A549 (cell line): ENCODE data around the gene C20orf173. TPM values are rescaled to one million over a fixed set of nuclear protein-coding genes. Genes with fewer than 3 reads are reported as not detected.

Experiments used
- ATAC-seq, 2 experiments: fragments of 200-7000 bp in 1 of 2; fragments of >200 bp in 1 of 2; cut with Nextera tagmentation in 1 of 2; cut with Tn5 transposase in 1 of 2; 3 replicates each; pipeline versions ENCODE4 v1.8.0 to v1.9.1; 2018 to 2020; ENCODE audit warnings: mild to moderate bottlenecking in 1 of 2, moderate library complexity in 1 of 2
- CTCF ChIA-PET: fragments of 300-600 bp; sonication (Branson Sonifier 250); formaldehyde crosslinking; extraction: SDS; loops from one replicate; lab custom pipeline; 2021; ENCODE audit warnings: antibody characterized with exemption, inconsistent platforms; lab: Yijun Ruan, JAX
- POLR2A ChIA-PET: fragments of 350-600 bp; formaldehyde crosslinking; extraction: SDS; loops from one replicate; lab custom pipeline; 2021; ENCODE audit warnings: antibody characterized with exemption, inconsistent platforms; lab: Yijun Ruan, JAX
- DNase-seq, 2 experiments: peaks; one replicate each; pipeline versions ENCODE4 v3.0.0 to v3.0.0-alpha.2; 2011 to 2016; ENCODE audit warnings: low read depth in 1 of 2, low spot score in 1 of 2
- FAIRE-seq: peaks from 2 replicates; lab custom pipeline; 2011; peaks lifted over from hg19 to GRCh38; lab: Jason Lieb, UNC
- H3K27ac ChIP-seq, 2 experiments: fragments of >200 bp; sonication (Bioruptor Twin); formaldehyde crosslinking; 3 replicates each; pipeline ENCODE4 v1.5.1; 2016 to 2017
- H3K4me1 ChIP-seq: fragments of >200 bp; sonication (Bioruptor Twin); formaldehyde crosslinking; 3 replicates; pipeline ENCODE4 v1.6.1; 2016
- H3K4me2 ChIP-seq: fragments of >200 bp; sonication (Bioruptor Twin); formaldehyde crosslinking; 3 replicates; pipeline ENCODE4 v1.6.1; 2016
- H3K4me3 ChIP-seq: fragments of >200 bp; sonication (Bioruptor Twin); formaldehyde crosslinking; 3 replicates; pipeline ENCODE4 v1.5.1; 2016
- H3K9me3 ChIP-seq: fragments of >200 bp; sonication (Bioruptor Twin); formaldehyde crosslinking; 3 replicates; pipeline ENCODE4 v1.6.1; 2016
- BHLHE40 ChIP-seq: IDR thresholded peaks from 2 replicates; pipeline ENCODE4 v1.6.1; 2012; ENCODE audit warnings: low read depth, low read length, inconsistent platforms
- CBX8 ChIP-seq: fragments of 200-600 bp; sonication (generic); IDR thresholded peaks from 2 replicates; pipeline ENCODE4 v1.6.1; 2016
- CEBPB ChIP-seq, 2 experiments: fragments of >200 bp in 1 of 2; sonication (Bioruptor Twin) in 1 of 2; formaldehyde crosslinking in 1 of 2; IDR thresholded peaks; 2 replicates each; pipeline ENCODE4 v1.6.1; 2012 to 2016
- CHD2 ChIP-seq: fragments of 150-350 bp; IDR thresholded peaks from 2 replicates; pipeline ENCODE4 v1.6.1; 2014; ENCODE audit warnings: low read length; ENCODE audit not compliant: partially characterized antibody
- EHF ChIP-seq: fragments of 250-450 bp; sonication (Bioruptor Pico); IDR thresholded peaks from 2 replicates; pipeline ENCODE4 v1.5.0; 2020; ENCODE audit warnings: mild to moderate bottlenecking
- FOSB ChIP-seq: fragments of 250-450 bp; sonication (Bioruptor Pico); IDR thresholded peaks from 2 replicates; pipeline ENCODE4 v1.5.0; 2020; ENCODE audit warnings: mild to moderate bottlenecking, moderate library complexity
- FOSL2 ChIP-seq, 2 experiments: fragments of 450-650 bp in 1 of 2; fragments of >200 bp in 1 of 2; sonication (Bioruptor Twin) in 1 of 2; formaldehyde crosslinking; IDR thresholded peaks; 2 replicates each; pipeline versions ENCODE4 v1.5.0 to v1.6.1; 2016 to 2020; ENCODE audit warnings: mild to moderate bottlenecking in 1 of 2, moderate library complexity in 1 of 2
- HOXA7 ChIP-seq: fragments of 250-450 bp; sonication (Bioruptor Pico); IDR thresholded peaks from 2 replicates; pipeline ENCODE4 v1.5.0; 2020; ENCODE audit warnings: mild to moderate bottlenecking, moderate library complexity
- HOXB5 ChIP-seq: fragments of 250-450 bp; sonication (Bioruptor Pico); IDR thresholded peaks from 2 replicates; pipeline ENCODE4 v1.5.0; 2020; ENCODE audit warnings: mild to moderate bottlenecking, moderate library complexity
- KDM1A ChIP-seq: fragments of 200-600 bp; sonication (generic); IDR thresholded peaks from 2 replicates; pipeline ENCODE4 v1.6.1; 2016; ENCODE audit warnings: low read depth, mild to moderate bottlenecking
- KDM5A ChIP-seq: fragments of 200-600 bp; sonication (generic); IDR thresholded peaks from 2 replicates; pipeline ENCODE4 v1.6.1; 2016; ENCODE audit warnings: antibody characterized with exemption, mild to moderate bottlenecking
- MAZ ChIP-seq: fragments of 150-350 bp; IDR thresholded peaks from 2 replicates; pipeline ENCODE4 v1.6.1; 2014; ENCODE audit warnings: antibody characterized with exemption, low read depth, low read length, borderline replicate concordance
- NFE2L2 ChIP-seq: fragments of 150-350 bp; conservative IDR thresholded peaks from 2 replicates; pipeline ENCODE4 v1.6.1; 2014; ENCODE audit warnings: low read length
- NR3C1 ChIP-seq: fragments of >200 bp; sonication (Bioruptor Twin); formaldehyde crosslinking; IDR thresholded peaks from 3 replicates; pipeline ENCODE4 v1.6.1; 2017
- PHF8 ChIP-seq: fragments of 200-600 bp; sonication (generic); IDR thresholded peaks from 2 replicates; pipeline ENCODE4 v1.6.1; 2016; ENCODE audit warnings: low read depth, mild to moderate bottlenecking, antibody characterized with exemption, moderate library complexity, borderline replicate concordance
- RAD21 ChIP-seq, 2 experiments: fragments of >200 bp in 1 of 2; sonication (Bioruptor Twin) in 1 of 2; formaldehyde crosslinking in 1 of 2; IDR thresholded peaks in 1 of 2; conservative IDR thresholded peaks in 1 of 2; 2 replicates in 1 of 2; 3 replicates in 1 of 2; pipeline ENCODE4 v1.6.1; 2012 to 2018; ENCODE audit warnings: inconsistent platforms in 1 of 2
- RCOR1 ChIP-seq: fragments of 150-350 bp; IDR thresholded peaks from 2 replicates; pipeline ENCODE4 v1.6.1; 2014; ENCODE audit warnings: antibody characterized with exemption, low read length, low read depth
- SMC3 ChIP-seq: fragments of >200 bp; sonication (Bioruptor Twin); formaldehyde crosslinking; IDR thresholded peaks from 3 replicates; pipeline ENCODE4 v1.6.1; 2018; ENCODE audit warnings: inconsistent platforms
- SREBF2 ChIP-seq: fragments of 450-650 bp; IDR thresholded peaks from 2 replicates; pipeline ENCODE4 v1.6.1; 2014; ENCODE audit warnings: mild to moderate bottlenecking, moderate library complexity
- TP53 ChIP-seq: fragments of 250-450 bp; sonication (Bioruptor Pico); IDR thresholded peaks from 2 replicates; pipeline ENCODE4 v1.5.0; 2021; ENCODE audit warnings: mild to moderate bottlenecking, moderate library complexity
- ZC3H11A ChIP-seq: fragments of 450-650 bp; IDR thresholded peaks from 2 replicates; pipeline ENCODE4 v1.6.1; 2014; ENCODE audit warnings: antibody characterized with exemption, mild to moderate bottlenecking
- ZSCAN20 ChIP-seq: fragments of 250-450 bp; sonication (Bioruptor Pico); IDR thresholded peaks from 2 replicates; pipeline ENCODE4 v1.8.0; 2022; ENCODE audit warnings: mild to moderate bottlenecking, moderate library complexity
- WGBS: methylation state at CpG from one replicate; pipeline ENCODE4 v1.1.6; 2017; ENCODE audit errors: missing lambda C conversion rate; 5-methylcytosine and 5-hydroxymethylcytosine counted together
- polyA plus RNA-seq, 4 experiments: library from polyadenylated mRNA; depleted of rRNA in 3 of 4; stranded (reverse); fragments of >200 nt; fragmentation: RNase III in 1 of 4; extraction: RNeasy Plus Mini Kit Qiagen cat#74134 plus additional on column Dnase treatment in 1 of 4; gene quantifications; 2 replicates in 3 of 4; 3 replicates in 1 of 4; pipeline ENCODE4 v1.2.3, GENCODE V29; 2011 to 2017
- TF ChIP-seq, protein P1 (sequence below): IDR thresholded peaks from 2 replicates; pipeline ENCODE4 v1.6.1; 2012
- TF ChIP-seq, protein P2 (sequence below): fragments of >200 bp; sonication (Bioruptor Twin); formaldehyde crosslinking; IDR thresholded peaks from 2 replicates; pipeline ENCODE4 v1.6.1; 2016
- TF ChIP-seq, protein P3 (sequence below): fragments of 250-450 bp; sonication (Bioruptor Pico); IDR thresholded peaks from 2 replicates; pipeline ENCODE4 v1.5.0; 2020; ENCODE audit warnings: low read depth, mild to moderate bottlenecking, moderate library complexity
- TF ChIP-seq, protein P4 (sequence below): fragments of 450-650 bp; IDR thresholded peaks from 2 replicates; pipeline ENCODE4 v1.6.1; 2014; ENCODE audit warnings: antibody characterized with exemption
- TF ChIP-seq, protein P5 (sequence below): fragments of >200 bp; sonication (Bioruptor Twin); formaldehyde crosslinking; IDR thresholded peaks from 3 replicates; pipeline ENCODE4 v1.5.1; 2016

C20orf173 gene
- polyA plus RNA-seq, 2 of the 4 experiments (the other 2 are of a cell fraction) = not detected

DNA sequence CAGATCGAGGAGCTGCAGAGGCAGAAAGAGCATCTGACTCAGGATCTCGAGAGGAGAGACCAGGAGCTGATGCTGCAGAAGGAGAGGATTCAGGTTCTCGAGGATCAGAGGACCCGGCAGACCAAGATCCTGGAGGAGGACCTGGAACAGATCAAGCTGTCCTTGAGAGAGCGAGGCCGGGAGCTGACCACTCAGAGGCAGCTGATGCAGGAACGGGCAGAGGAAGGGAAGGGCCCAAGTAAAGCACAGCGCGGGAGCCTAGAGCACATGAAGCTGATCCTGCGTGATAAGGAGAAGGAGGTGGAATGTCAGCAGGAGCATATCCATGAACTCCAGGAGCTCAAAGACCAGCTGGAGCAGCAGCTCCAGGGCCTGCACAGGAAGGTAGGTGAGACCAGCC, 26.2 kb downstream of the C20orf173 start:
- DNase-seq (no peak), FAIRE-seq (no peak), ATAC-seq (no peak)
- 94% methylated on average over 10 of the region's 10 CpGs for WGBS
- Histone ChIP-seq H3K4me2 (no peak overlapping the region), H3K9me3 (no peaks in the 10 kb centered on the region), H3K4me1 (no peaks in the 10 kb centered on the region), H3K4me3 (no peak overlapping the region), H3K27ac (no peak overlapping the region)
- POLR2A ChIA-PET = no interaction called here
- TF ChIP-seq RCOR1 (no peak), KDM1A (no peak), MAZ (no peak), ZSCAN20 (CRISPR knock-in tag) (no peak), HOXB5 (CRISPR knock-in tag) (no peak)
- TF ChIP-seq, protein P1, sequence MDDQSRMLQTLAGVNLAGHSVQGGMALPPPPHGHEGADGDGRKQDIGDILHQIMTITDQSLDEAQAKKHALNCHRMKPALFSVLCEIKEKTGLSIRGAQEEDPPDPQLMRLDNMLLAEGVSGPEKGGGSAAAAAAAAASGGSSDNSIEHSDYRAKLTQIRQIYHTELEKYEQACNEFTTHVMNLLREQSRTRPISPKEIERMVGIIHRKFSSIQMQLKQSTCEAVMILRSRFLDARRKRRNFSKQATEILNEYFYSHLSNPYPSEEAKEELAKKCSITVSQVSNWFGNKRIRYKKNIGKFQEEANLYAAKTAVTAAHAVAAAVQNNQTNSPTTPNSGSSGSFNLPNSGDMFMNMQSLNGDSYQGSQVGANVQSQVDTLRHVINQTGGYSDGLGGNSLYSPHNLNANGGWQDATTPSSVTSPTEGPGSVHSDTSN = no peak
- CTCF ChIA-PET = interaction anchor here (0.8 to 2.2 kb wide), 8 partner anchors 8 to 199 kb away, joined by 3 to 9 read pairs (median 4); no protein-coding TSS in a partner anchor

DNA sequence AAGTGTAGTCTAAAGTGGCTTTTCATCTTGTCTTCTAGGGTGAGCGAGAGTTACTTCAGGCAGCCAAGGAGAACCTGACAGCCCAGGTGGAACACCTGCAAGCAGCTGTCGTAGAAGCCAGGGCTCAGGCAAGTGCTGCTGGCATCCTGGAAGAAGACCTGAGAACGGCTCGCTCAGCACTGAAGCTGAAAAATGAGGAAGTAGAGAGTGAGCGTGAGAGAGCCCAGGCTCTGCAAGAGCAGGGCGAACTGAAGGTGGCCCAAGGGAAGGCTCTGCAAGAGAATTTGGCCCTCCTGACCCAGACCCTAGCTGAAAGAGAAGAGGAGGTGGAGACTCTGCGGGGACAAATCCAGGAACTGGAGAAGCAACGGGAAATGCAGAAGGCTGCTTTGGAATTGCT, 27.1 kb downstream of the C20orf173 start:
- H3K27ac ChIP-seq = no peak overlapping the region
- no peaks in the 10 kb centered on the region for H3K4me1 ChIP-seq
- ChIA-PET POLR2A (no interaction called here), CTCF (interaction anchor here (0.6 to 2.2 kb wide), 6 partner anchors 9 to 61 kb away, joined by 3 to 9 read pairs (median 4); no protein-coding TSS in a partner anchor)
- FAIRE-seq (no peak), ATAC-seq (no peak), DNase-seq (no peak)
- H3K4me2 ChIP-seq = no peak overlapping the region
- H3K9me3 ChIP-seq = no peaks in the 10 kb centered on the region
- WGBS = 96% methylated on average over 8 of the region's 8 CpGs
- TF ChIP-seq NFE2L2 (no peak), FOSB (no peak), ZC3H11A (no peak), SREBF2 (no peak), HOXB5 (CRISPR knock-in tag) (no peak), TP53 (CRISPR knock-in tag) (no peak)
- TF ChIP-seq, protein P2, sequence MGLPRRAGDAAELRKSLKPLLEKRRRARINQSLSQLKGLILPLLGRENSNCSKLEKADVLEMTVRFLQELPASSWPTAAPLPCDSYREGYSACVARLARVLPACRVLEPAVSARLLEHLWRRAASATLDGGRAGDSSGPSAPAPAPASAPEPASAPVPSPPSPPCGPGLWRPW = no peak
- TF ChIP-seq, protein P1 = no peak
- TF ChIP-seq, protein P3, sequence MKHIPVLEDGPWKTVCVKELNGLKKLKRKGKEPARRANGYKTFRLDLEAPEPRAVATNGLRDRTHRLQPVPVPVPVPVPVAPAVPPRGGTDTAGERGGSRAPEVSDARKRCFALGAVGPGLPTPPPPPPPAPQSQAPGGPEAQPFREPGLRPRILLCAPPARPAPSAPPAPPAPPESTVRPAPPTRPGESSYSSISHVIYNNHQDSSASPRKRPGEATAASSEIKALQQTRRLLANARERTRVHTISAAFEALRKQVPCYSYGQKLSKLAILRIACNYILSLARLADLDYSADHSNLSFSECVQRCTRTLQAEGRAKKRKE (CRISPR knock-in tag) = no peak
- TF ChIP-seq, protein P4, sequence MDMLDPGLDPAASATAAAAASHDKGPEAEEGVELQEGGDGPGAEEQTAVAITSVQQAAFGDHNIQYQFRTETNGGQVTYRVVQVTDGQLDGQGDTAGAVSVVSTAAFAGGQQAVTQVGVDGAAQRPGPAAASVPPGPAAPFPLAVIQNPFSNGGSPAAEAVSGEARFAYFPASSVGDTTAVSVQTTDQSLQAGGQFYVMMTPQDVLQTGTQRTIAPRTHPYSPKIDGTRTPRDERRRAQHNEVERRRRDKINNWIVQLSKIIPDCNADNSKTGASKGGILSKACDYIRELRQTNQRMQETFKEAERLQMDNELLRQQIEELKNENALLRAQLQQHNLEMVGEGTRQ = no peak
- no peak overlapping the region for H3K4me3 ChIP-seq

DNA sequence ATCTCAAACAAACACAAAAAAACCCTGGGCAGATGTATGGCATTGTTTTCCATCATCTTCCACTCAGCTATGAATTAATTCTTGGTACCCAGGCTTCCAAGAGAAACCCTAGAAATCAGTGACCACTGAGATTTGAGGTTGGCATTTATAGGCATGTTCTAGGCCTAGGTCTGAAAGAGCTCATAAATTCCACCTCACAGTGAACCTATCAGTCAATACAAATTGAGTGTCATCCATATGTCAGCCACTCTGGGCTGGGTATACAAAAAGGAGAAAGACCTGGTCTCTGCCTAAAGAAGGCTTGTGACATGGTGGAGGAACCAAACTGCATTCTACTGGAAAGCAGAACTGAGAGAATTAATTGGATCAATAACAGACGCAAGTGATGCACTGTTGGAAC, 30.2 kb downstream of the C20orf173 start:
- FAIRE-seq (no peak), DNase-seq (no peak), ATAC-seq (no peak)
- Histone ChIP-seq H3K4me1 (no peaks in the 10 kb centered on the region), H3K4me2 (no peak overlapping the region), H3K27ac (no peak overlapping the region), H3K9me3 (no peaks in the 10 kb centered on the region), H3K4me3 (no peak overlapping the region)
- 81% methylated on average over 1 of the region's 1 CpG for WGBS
- ChIA-PET CTCF (interaction anchor here (0.5 to 3.6 kb wide), 7 partner anchors 12 to 934 kb away, joined by 3 to 13 read pairs (median 3); no protein-coding TSS in a partner anchor), POLR2A (no interaction called here)
- TF ChIP-seq FOSL2 (IDR thresholded peaks at IDR 0.05) = no peak
- no peak for TF ChIP-seq FOSL2 (CRISPR knock-in tag; IDR thresholded peaks at IDR 0.05)
- TF ChIP-seq BHLHE40 = no peak
- TF ChIP-seq, protein P4 = no peak
- TF ChIP-seq HOXA7 = no peak
- TF ChIP-seq EHF = no peak
- no peak for TF ChIP-seq HOXB5 (CRISPR knock-in tag)
- TF ChIP-seq RAD21 (conservative IDR thresholded peaks at IDR 0.05 in 1 of 2, IDR thresholded peaks at IDR 0.05 in 1 of 2) = no peak
- TF ChIP-seq CEBPB (IDR thresholded peaks at IDR 0.05) = no peak
- TF ChIP-seq SMC3 = no peak
- TF ChIP-seq CBX8 = no peak
- TF ChIP-seq, protein P5, sequence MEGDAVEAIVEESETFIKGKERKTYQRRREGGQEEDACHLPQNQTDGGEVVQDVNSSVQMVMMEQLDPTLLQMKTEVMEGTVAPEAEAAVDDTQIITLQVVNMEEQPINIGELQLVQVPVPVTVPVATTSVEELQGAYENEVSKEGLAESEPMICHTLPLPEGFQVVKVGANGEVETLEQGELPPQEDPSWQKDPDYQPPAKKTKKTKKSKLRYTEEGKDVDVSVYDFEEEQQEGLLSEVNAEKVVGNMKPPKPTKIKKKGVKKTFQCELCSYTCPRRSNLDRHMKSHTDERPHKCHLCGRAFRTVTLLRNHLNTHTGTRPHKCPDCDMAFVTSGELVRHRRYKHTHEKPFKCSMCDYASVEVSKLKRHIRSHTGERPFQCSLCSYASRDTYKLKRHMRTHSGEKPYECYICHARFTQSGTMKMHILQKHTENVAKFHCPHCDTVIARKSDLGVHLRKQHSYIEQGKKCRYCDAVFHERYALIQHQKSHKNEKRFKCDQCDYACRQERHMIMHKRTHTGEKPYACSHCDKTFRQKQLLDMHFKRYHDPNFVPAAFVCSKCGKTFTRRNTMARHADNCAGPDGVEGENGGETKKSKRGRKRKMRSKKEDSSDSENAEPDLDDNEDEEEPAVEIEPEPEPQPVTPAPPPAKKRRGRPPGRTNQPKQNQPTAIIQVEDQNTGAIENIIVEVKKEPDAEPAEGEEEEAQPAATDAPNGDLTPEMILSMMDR = no peak
- TF ChIP-seq KDM5A = no peak
- no peak for TF ChIP-seq CHD2
- no peak for TF ChIP-seq NR3C1
- no peak for TF ChIP-seq NFE2L2
- no peak for TF ChIP-seq PHF8
